Measurements from ENCODE around the gene LRP3. TPM values are rescaled to one million over a fixed set of nuclear protein-coding genes. Genes with fewer than 3 reads are reported as not detected.

LRP3 gene
- total and polyA plus RNA-seq, 7 donors: 3.9 to 31.5 (median 17.1) TPM

GRCh38 chr19:33249740-33250366, 55.7 kb downstream of the LRP3 start:
- intact Hi-C loops (cut with DNase I): no loop called here
- TF ChIP-seq POLR2AphosphoS5 (IDR thresholded peaks at IDR 0.05) (no peak), POLR2A (IDR thresholded peaks at IDR 0.05) (no peak), CTCF (IDR thresholded peaks at IDR 0.05) (no peak), EP300 (IDR thresholded peaks at IDR 0.05) (no peak)
- DNase-seq: no peak
- Histone ChIP-seq H3K27ac (no peak overlapping the region), H3K4me3 (no peak overlapping the region), H3K9me3 (peaks cover 0 to 2% (median 0%) of the 10 kb centered on the region in 4 donors), H3K36me3 (no peaks in the 10 kb centered on the region), H3K27me3 (peaks cover 0 to 31% (median 8%) of the 10 kb centered on the region in 3 donors), H3K4me1 (no peaks in the 10 kb centered on the region)
- 60 to 74% methylated on average over 3 of the region's 3 CpGs for WGBS, 2 donors

- Histone ChIP-seq H3K4me1 (no peaks in the 10 kb centered on the region), H3K36me3 (no peaks in the 10 kb centered on the region), H3K9me3 (peaks cover 0 to 2% (median 0%) of the 10 kb centered on the region in 4 donors), H3K4me3 (no peak overlapping the region), H3K27ac (no peak overlapping the region), H3K27me3 (peaks cover 0 to 31% (median 8%) of the 10 kb centered on the region in 3 donors)
- DNase-seq: no peak
- intact Hi-C loops (cut with DNase I): no loop called here
- 92 to 96% methylated on average over 1 of the region's 1 CpG for WGBS, 2 donors
- TF ChIP-seq CTCF (IDR thresholded peaks at IDR 0.05): no peak
- TF ChIP-seq POLR2AphosphoS5 (IDR thresholded peaks at IDR 0.05): no peak
- no peak for TF ChIP-seq POLR2A (IDR thresholded peaks at IDR 0.05)
- TF ChIP-seq EP300 (IDR thresholded peaks at IDR 0.05): no peak
These were observed 56.4 kb downstream of the LRP3 start for GRCh38 chr19:33250500-33250899.

- Histone ChIP-seq H3K4me3 (no peak overlapping the region), H3K36me3 (no peaks in the 10 kb centered on the region), H3K27me3 (peaks cover 0 to 31% (median 8%) of the 10 kb centered on the region in 3 donors), H3K9me3 (no peaks in the 10 kb centered on the region), H3K27ac (no peak overlapping the region), H3K4me1 (no peaks in the 10 kb centered on the region)
- WGBS, 2 donors: 66 to 78% methylated on average over 12 of the region's 12 CpGs
- intact Hi-C loops (cut with DNase I): no loop called here
- TF ChIP-seq POLR2AphosphoS5 (IDR thresholded peaks at IDR 0.05): no peak
- no peak for TF ChIP-seq POLR2A (IDR thresholded peaks at IDR 0.05)
- no peak for TF ChIP-seq CTCF (IDR thresholded peaks at IDR 0.05)
- no peak for TF ChIP-seq EP300 (IDR thresholded peaks at IDR 0.05)
- DNase-seq: no peak
These were observed 56.9 kb downstream of the LRP3 start for GRCh38 chr19:33251076-33251475.

- 81 to 86% methylated on average over 17 of the region's 17 CpGs for WGBS, 2 donors
- DNase-seq: no peak
- H3K27ac ChIP-seq: no peak overlapping the region
- intact Hi-C loops (cut with DNase I): no loop called here
- H3K4me3 ChIP-seq: no peak overlapping the region
- no peaks in the 10 kb centered on the region for H3K4me1 ChIP-seq
- H3K36me3 ChIP-seq: no peaks in the 10 kb centered on the region
- TF ChIP-seq POLR2AphosphoS5 (IDR thresholded peaks at IDR 0.05) (no peak), EP300 (IDR thresholded peaks at IDR 0.05) (no peak), CTCF (IDR thresholded peaks at IDR 0.05) (no peak), POLR2A (IDR thresholded peaks at IDR 0.05) (no peak)
- no peaks in the 10 kb centered on the region for H3K9me3 ChIP-seq
- peaks cover 0 to 31% (median 8%) of the 10 kb centered on the region in 3 donors for H3K27me3 ChIP-seq
These were observed 57.5 kb downstream of the LRP3 start for GRCh38 chr19:33251526-33252090.

Data from sigmoid colon (tissue), 7 donors.